Measurements from ENCODE around the gene ARMC7. TPM values are rescaled to one million over a fixed set of nuclear protein-coding genes. Genes with fewer than 3 reads are reported as not detected.

ARMC7 gene
- total RNA-seq (1 to 10 TPM; 8.9 to 9.3 TPM), total RNA-seq (6.0 to 13.0 reads per million in 2 donors)

- peaks cover 4% of the 10 kb centered on the region for H3K36me3 Mint-ChIP-seq (ENCODE audit: low read depth)
- H3K4me3 Mint-ChIP-seq, result peak within 1 kb of the TSS; percentile 87
- H3K9me3 ChIP-seq (ENCODE audit: control insufficient read depth, low read length, poor library complexity, severe bottlenecking), result no peaks in the 10 kb centered on the region
- peak; percentile 83 for ATAC-seq
- peak within 1 kb of the TSS; percentile 82 for H3K27ac Mint-ChIP-seq
- DNase-seq, result peak; percentile 87 to 88 (median 88)
- H3K27me3 Mint-ChIP-seq, result no peaks in the 10 kb centered on the region
- peaks cover 26% of the 10 kb centered on the region for H3K4me1 Mint-ChIP-seq
Measured at GRCh38 chr17:75109407-75110233, at the start of gene ARMC7. ARMC7 (plus strand) TSS chr17:75109969; CDS start chr17:75110289, 320 bp downstream.

- ATAC-seq, result no peak
- no peaks in the 10 kb centered on the region for H3K9me3 ChIP-seq (ENCODE audit: control insufficient read depth, low read length, poor library complexity, severe bottlenecking)
- H3K4me3 Mint-ChIP-seq, result no peak overlapping the region
- H3K27me3 Mint-ChIP-seq, result no peaks in the 10 kb centered on the region
- H3K36me3 Mint-ChIP-seq (ENCODE audit: low read depth), result peaks cover 3% of the 10 kb centered on the region
- peaks cover 7% of the 10 kb centered on the region for H3K4me1 Mint-ChIP-seq
- peak overlapping the region; percentile 65 for H3K27ac Mint-ChIP-seq
- no peak for DNase-seq
Measured at GRCh38 chr17:75060434-75061054, 49.2 kb upstream of the ARMC7 start.

DNA sequence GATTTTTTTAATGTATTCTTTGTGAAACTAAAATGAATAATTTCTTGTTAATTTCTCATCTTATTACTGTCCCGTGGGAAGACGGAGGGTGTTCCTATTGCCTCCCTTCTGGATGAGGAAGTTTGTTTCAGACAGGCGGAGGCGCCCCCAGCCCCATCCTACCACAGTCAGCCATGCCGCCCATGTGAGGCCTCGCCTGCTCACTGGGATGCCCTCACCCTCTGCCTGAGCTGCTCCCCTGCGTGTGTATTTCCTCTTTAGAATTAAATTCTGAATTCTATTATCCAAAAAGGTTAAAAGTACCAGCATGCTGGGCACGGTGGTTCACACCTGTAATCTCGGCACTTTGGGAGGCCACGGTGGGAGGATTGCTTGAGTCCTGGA is 48.7 kb upstream of the ARMC7 start:
- H3K27ac Mint-ChIP-seq, result peak overlapping the region; percentile 65
- ATAC-seq, result no peak
- H3K9me3 ChIP-seq (ENCODE audit: control insufficient read depth, low read length, poor library complexity, severe bottlenecking), result no peaks in the 10 kb centered on the region
- no peak overlapping the region for H3K4me3 Mint-ChIP-seq
- no peaks in the 10 kb centered on the region for H3K27me3 Mint-ChIP-seq
- peaks cover 3% of the 10 kb centered on the region for H3K36me3 Mint-ChIP-seq (ENCODE audit: low read depth)
- no peak for DNase-seq
- H3K4me1 Mint-ChIP-seq, result peaks cover 10% of the 10 kb centered on the region

- no peak for ATAC-seq
- no peak overlapping the region for H3K4me3 Mint-ChIP-seq
- no peak for DNase-seq
- no peaks in the 10 kb centered on the region for H3K9me3 ChIP-seq (ENCODE audit: control insufficient read depth, low read length, poor library complexity, severe bottlenecking)
- H3K4me1 Mint-ChIP-seq, result peaks cover 11% of the 10 kb centered on the region
- no peaks in the 10 kb centered on the region for H3K27me3 Mint-ChIP-seq
- peak overlapping the region; percentile 65 for H3K27ac Mint-ChIP-seq
- H3K36me3 Mint-ChIP-seq (ENCODE audit: low read depth), result peaks cover 3% of the 10 kb centered on the region
Measured at GRCh38 chr17:75061618-75062017, 48.2 kb upstream of the ARMC7 start.

- Mint-ChIP-seq H3K27me3 (no peaks in the 10 kb centered on the region), H3K4me3 (no peak overlapping the region), H3K36me3 (ENCODE audit: low read depth) (peaks cover 3% of the 10 kb centered on the region), H3K27ac (no peak overlapping the region), H3K4me1 (peaks cover 18% of the 10 kb centered on the region)
- DNase-seq (no peak), ATAC-seq (no peak)
- H3K9me3 ChIP-seq (ENCODE audit: control insufficient read depth, low read length, poor library complexity, severe bottlenecking), result no peaks in the 10 kb centered on the region
Measured at GRCh38 chr17:75063201-75063600, 46.6 kb upstream of the ARMC7 start.

GRCh38 chr17:75063626-75064025 is 46.1 kb upstream of the ARMC7 start:
- H3K4me1 Mint-ChIP-seq, result peaks cover 20% of the 10 kb centered on the region
- H3K27me3 Mint-ChIP-seq, result no peaks in the 10 kb centered on the region
- H3K9me3 ChIP-seq (ENCODE audit: control insufficient read depth, low read length, poor library complexity, severe bottlenecking), result no peaks in the 10 kb centered on the region
- H3K4me3 Mint-ChIP-seq, result no peak overlapping the region
- H3K36me3 Mint-ChIP-seq (ENCODE audit: low read depth), result peaks cover 3% of the 10 kb centered on the region
- no peak for DNase-seq
- ATAC-seq, result no peak
- H3K27ac Mint-ChIP-seq, result no peak overlapping the region

GRCh38 chr17:75064040-75064439 is 45.7 kb upstream of the ARMC7 start:
- H3K27ac Mint-ChIP-seq, result no peak overlapping the region
- peaks cover 3% of the 10 kb centered on the region for H3K36me3 Mint-ChIP-seq (ENCODE audit: low read depth)

DNA sequence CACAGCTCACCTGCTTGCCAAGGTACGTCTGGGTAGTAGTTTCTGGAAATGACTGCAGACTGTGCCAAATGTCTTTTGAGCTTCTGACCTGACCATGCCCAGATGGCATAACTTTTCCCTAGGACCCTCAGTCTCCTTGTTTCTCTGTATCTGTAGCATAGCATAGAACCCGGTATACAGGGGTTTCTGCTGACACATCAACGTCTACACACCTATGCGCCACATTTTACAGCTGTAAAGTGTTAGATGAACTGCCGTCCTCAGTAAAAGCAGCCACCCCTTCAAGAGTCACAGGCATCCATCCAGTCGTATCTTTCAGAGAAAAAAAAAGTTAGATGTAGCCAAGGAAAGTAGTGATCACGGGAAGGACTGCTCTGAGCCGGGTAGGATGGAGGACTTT is 45.3 kb upstream of the ARMC7 start:
- no peaks in the 10 kb centered on the region for H3K27me3 Mint-ChIP-seq
- no peak for DNase-seq
- no peak overlapping the region for H3K27ac Mint-ChIP-seq
- H3K9me3 ChIP-seq (ENCODE audit: control insufficient read depth, low read length, poor library complexity, severe bottlenecking), result no peaks in the 10 kb centered on the region
- peaks cover 22% of the 10 kb centered on the region for H3K4me1 Mint-ChIP-seq
- no peak for ATAC-seq
- H3K4me3 Mint-ChIP-seq, result no peak overlapping the region
- H3K36me3 Mint-ChIP-seq (ENCODE audit: low read depth), result peaks cover 3% of the 10 kb centered on the region

More at GRCh38 chr17:75064040-75064439, 45.7 kb upstream of the ARMC7 start:
- no peaks in the 10 kb centered on the region for H3K27me3 Mint-ChIP-seq
- no peak for ATAC-seq
- H3K4me1 Mint-ChIP-seq, result peaks cover 22% of the 10 kb centered on the region
- no peak for DNase-seq
- no peak overlapping the region for H3K4me3 Mint-ChIP-seq
- no peaks in the 10 kb centered on the region for H3K9me3 ChIP-seq (ENCODE audit: control insufficient read depth, low read length, poor library complexity, severe bottlenecking)

DNA sequence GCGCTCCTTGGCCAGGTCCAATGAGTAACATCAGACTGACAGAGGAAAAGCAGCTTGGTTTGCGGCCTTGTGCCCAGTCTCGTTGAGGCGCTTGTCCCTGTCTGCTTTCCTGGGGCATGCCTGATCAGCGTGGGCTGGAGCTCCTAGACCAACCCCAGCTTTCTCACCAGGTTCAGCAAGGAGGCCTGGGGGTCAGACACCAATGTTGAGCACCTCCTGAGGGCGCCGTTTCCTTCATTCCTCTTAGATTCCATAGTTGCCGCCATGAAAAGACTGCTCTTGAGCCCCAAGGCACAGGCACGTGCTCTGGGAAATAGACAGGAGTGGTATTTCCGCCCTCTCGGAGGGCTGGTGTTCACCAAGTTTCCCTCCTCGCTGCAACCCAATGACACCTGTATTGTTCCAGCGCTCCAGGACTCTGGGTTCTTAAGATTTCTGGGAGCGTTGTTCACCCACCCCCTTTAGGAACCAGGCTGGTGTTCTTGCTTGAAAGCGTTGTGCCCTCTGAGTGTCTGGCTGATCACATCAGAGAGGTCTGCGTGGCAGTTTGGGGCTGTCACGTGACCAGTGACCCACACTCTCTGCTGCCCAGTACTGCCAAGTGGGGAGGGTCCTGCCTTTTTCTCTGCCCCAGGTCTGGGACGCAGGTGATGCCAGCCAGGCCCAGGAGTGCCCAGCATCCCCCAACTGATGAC is 44.8 kb upstream of the ARMC7 start:
- Mint-ChIP-seq H3K4me3 (no peak overlapping the region), H3K27ac (peak overlapping the region; percentile 88), H3K4me1 (peaks cover 25% of the 10 kb centered on the region), H3K36me3 (ENCODE audit: low read depth) (peaks cover 3% of the 10 kb centered on the region), H3K27me3 (no peaks in the 10 kb centered on the region)
- DNase-seq (no peak), ATAC-seq (no peak)
- H3K9me3 ChIP-seq (ENCODE audit: control insufficient read depth, low read length, poor library complexity, severe bottlenecking), result no peaks in the 10 kb centered on the region

DNA sequence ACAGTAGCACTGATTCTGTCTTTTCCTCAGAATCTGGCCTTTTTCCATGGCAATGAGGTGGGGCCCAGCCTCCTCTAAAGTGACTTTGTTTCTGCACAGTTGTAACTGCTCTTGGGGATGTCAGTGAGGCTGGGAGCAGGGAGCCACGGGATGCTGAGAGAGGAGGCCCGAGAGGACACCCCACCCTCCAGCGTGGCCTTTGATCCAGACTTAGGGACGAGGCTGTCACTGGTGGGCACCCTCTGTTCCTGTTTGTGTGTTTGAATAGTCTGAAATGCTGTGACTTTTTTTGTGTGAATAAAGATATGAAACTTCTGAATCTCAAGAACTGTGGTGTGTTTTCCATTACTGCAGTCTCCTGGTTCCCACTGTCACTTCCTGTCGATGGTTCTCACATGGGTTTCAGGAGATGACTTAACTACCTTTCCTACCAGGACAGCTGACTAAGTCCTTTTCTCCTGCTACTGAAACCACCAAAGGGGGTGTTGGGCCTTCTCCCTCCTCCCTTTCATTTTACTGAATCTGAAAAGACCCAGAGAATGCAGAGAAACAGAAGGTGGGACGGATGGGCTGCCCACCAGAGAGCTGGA is 44.1 kb upstream of the ARMC7 start:
- Mint-ChIP-seq H3K27ac (peak overlapping the region; percentile 88), H3K4me1 (peaks cover 25% of the 10 kb centered on the region), H3K36me3 (ENCODE audit: low read depth) (peaks cover 3% of the 10 kb centered on the region), H3K4me3 (no peak overlapping the region), H3K27me3 (no peaks in the 10 kb centered on the region)
- H3K9me3 ChIP-seq (ENCODE audit: control insufficient read depth, low read length, poor library complexity, severe bottlenecking), result no peaks in the 10 kb centered on the region
- no peak for DNase-seq
- no peak for ATAC-seq

DNA sequence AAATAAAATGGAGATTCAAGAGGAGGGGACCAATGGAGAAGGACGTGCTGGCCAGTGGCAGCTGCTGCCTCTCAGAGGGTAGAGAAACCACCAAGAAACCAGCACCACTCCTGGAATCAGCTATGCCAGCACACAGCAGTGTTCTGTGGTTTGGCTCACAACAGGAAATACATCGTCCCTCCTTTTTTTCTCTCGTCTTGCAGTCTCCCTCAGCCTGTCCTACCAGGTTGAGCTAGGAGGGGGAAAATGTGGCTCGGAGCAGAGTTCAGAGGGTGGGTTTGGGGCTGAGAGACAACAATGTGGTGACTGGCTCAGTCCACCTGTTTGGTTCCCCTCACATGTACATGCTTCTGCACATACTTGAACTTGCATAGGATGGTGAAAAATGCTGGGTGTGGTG is 41.9 kb upstream of the ARMC7 start:
- peak overlapping the region; percentile 88 for H3K27ac Mint-ChIP-seq
- no peaks in the 10 kb centered on the region for H3K9me3 ChIP-seq (ENCODE audit: control insufficient read depth, low read length, poor library complexity, severe bottlenecking)
- H3K4me3 Mint-ChIP-seq, result peak overlapping the region; percentile 31
- no peaks in the 10 kb centered on the region for H3K27me3 Mint-ChIP-seq
- ATAC-seq, result peak; percentile 85
- H3K36me3 Mint-ChIP-seq (ENCODE audit: low read depth), result peaks cover 3% of the 10 kb centered on the region
- peaks cover 25% of the 10 kb centered on the region for H3K4me1 Mint-ChIP-seq
- DNase-seq, result no peak

DNA sequence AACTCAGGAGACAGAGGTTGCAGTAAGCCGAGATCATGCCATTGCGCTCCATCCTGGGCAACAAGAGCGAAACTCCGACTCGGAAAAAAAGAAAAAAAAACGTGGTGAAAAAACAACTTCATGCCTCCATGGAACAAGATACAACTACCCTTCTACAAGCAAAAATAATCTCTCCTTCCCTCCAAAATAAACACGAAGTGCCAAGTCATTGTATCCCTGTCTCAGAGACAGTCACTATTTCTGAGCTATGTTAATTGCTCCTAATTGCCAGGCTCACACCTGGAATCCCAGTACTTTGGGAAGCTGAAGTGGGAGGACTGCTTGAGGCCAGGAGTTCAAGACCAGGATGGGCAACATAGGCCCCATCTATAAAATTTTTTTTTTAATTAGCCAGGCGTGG is 41.0 kb upstream of the ARMC7 start:
- Mint-ChIP-seq H3K27ac (peak overlapping the region; percentile 88), H3K36me3 (ENCODE audit: low read depth) (peaks cover 3% of the 10 kb centered on the region), H3K4me1 (peaks cover 25% of the 10 kb centered on the region), H3K4me3 (no peak overlapping the region), H3K27me3 (no peaks in the 10 kb centered on the region)
- no peaks in the 10 kb centered on the region for H3K9me3 ChIP-seq (ENCODE audit: control insufficient read depth, low read length, poor library complexity, severe bottlenecking)
- DNase-seq (no peak), ATAC-seq (no peak)

DNA sequence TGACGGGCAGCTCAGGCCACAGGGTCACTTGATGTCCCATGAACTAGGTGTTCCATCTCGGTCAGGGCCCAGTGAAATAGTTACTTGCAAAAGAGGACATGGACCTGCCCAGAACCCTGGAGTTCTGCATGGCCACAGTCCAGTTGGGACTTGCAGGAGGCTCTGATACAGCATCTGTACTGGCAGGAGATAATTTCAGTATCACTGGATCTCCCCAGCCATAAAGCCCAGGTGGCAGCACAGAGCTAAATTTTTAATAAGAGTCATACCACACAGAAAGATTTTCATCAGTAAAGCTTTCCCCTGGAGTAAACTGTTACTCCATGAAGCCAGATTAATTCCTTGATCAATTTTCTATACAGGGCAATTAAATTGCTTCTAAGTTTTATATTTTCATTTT is 40.0 kb upstream of the ARMC7 start:
- no peak overlapping the region for H3K27ac Mint-ChIP-seq

More for the DNA sequence above, 40.0 kb upstream of the ARMC7 start:
- peak; percentile 28 for ATAC-seq
- Mint-ChIP-seq H3K27me3 (no peaks in the 10 kb centered on the region), H3K36me3 (ENCODE audit: low read depth) (no peaks in the 10 kb centered on the region), H3K4me1 (peaks cover 23% of the 10 kb centered on the region), H3K4me3 (no peak overlapping the region)
- no peak for DNase-seq
- H3K9me3 ChIP-seq (ENCODE audit: control insufficient read depth, low read length, poor library complexity, severe bottlenecking), result no peaks in the 10 kb centered on the region

Data from T-helper 17 cell (primary cell).